CD4-positive, alpha-beta T cell treated with Interleukin-17A for 1 hour (primary cell): Measurements from ENCODE around the gene ZNF24.

ENCODE experiments used
- DNase-seq: peaks from one replicate; pipeline ENCODE4 v3.0.0-alpha.2; 2020

ZNF24 gene

DNA sequence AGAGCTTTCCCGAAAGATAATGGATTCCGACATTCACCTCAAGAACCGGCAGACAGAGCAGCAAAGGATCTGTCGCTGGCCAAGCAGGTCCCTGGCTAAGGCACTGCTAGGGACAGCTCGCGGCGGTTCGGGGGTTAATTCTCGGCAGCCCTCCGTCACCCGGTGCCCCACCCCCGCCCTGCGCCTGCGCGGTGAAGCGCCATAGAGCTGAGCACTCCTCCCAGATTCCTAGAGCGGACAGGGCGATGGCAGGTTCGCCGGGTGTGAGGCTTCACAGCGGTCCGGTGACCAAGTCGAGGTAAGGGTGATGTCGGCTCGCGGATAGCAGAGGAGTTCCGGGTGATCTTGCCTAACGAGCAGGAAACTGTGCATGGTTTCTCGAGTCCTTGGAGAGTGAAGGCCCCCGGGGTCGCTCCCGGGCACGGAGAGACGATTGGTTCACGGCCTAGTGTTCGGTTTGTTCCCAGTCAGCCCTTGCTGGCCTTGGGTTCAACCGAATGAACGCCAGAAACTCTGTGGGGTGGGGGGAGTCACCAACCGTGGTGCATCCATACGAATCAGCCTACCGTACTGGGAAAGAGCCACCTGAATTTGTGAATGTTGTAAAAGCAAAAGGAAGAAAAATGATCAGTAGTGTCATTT, 54.0 kb downstream of the ZNF24 start, which contains the start of gene ZSCAN30:
ZSCAN30 (minus strand) TSS at position 136 of the 642 bp plus-strand sequence. CDS start 25,877 bp downstream, outside the sequence.
- peak; percentile 98 for DNase-seq

DNA sequence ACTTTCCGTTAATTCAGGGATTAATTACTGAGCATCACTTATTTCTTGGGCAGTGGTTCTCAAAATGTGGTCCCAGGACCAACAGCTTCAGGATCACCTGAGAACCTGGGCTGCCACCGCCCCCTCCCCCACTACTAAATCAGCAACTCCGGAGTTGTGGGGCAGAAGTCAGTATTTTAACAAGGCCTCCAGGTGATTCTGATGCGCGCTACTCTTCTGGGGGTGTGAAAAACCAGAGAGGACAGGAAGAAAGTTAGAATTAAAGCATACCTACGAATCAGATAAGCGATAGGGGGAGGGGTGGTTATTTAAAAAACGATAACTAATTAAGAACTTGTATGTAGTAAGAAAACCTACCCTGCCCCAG, 54.5 kb downstream of the ZNF24 start:
- no peak for DNase-seq

DNA sequence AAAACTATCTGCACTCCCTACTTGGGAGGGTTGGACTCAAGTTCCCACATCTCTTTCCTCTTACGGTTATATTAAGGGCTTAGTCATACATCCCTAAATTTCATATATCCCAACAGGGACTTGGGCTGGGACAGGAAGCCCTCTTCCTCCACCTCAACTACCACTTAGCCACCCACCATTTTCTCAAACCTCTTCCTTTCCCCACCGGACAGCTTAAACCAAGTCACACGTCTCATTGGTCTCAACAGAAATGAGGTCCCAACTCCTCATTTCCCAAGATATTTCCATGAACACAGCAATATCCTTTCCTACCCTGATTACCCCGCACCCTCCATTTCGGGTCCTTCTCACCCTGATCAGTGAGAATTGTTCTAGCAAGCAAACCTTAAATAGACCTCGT, 54.9 kb downstream of the ZNF24 start:
- DNase-seq: peak; percentile 4

DNA sequence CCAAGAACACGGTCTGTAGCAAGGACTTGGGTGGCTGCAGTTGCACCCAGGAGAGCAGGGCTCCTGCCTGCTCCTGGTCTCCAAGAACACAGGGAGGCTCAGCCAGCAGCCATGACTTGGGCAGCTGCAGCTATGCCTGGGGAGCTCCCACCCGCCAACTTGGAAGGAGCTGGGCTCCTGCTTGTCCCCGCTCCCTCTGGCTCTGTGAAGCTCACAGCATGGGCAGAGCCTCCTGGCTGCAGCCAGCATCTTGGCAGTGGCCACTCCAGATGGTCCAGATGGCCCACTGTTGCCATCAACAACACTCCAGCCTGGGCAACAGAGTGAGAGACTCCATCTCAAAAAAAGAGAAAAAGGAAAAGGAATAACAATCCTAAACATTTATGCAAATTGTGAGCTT, 59.4 kb downstream of the ZNF24 start:
- DNase-seq: no peak

DNA sequence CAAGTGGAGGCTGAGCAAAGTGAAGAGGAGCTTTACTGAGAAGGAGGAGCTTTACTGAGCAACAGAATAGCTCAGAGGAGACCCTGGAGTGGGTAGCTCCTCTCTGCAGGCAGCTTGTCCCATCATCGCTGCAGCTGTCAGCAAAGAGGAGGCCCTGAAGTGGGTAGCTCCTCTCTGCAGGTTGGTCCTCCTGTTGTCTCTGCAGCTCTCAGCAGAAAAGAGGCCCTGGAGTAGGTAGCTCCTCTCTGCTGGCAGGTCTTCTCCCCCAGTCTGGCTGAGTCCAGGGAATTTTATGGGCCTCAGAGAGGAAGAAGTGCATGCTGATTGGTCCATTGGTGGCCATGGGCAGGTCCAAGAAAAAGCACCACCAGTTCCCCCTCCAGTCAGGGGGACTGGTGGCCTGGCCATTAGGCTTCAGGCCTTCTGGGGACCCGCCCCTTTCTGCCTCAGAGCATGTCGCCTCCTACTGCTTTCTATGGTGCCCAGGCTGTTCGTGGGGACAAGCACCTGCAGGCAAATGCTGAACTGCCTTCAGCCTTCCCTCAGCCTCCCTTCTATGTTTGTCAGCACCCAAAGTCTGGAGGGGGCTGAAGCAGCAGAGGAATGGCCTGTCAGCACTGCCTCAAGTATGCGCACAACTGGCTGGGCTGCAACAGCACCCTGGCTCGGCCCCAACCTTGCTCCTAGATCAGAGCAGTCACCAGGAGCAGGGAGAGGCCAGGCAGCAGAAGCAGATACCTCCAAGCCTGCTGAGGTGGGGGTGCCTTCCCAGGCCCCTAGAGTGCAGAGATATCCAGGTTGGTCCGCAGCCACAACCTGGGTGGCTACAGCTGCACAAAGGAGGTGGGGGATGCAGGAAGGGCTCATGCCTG, 60.1 kb downstream of the ZNF24 start:
- DNase-seq: no peak

DNA sequence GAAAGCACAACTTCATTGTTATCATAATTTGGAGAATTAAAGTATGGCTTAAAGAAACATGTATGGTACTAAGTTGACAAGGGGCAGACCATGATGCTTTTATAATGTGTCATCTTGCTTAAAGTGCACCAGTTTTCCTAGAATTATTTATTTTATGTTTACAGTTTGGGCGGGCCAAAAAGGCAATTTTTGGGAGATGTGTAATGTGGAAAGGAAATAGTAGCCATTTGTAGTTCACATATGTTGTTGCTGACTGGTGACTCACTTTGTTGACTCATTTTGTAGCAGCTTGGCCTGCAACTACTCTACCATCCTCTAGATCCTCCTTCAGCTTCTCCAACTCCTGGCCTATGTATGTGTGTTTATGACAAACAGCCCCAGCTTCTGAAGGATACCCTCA, 61.9 kb downstream of the ZNF24 start:
- no peak for DNase-seq
